HG03354 (cell line): Measurements from ENCODE around the gene GFPT1.
"Not testable (repeated sequence)": the region's sequence is repeated elsewhere in the genome, so short reads cannot be mapped to it uniquely, and the experiment has no call there.

Source experiments
- ATAC-seq: cut with Tn5 transposase; IDR thresholded peaks from one replicate; pipeline ENCODE4 v1.9.1; 2021; ENCODE audit warnings: mild to moderate bottlenecking; ENCODE audit not compliant: unreplicated experiment, poor library complexity, severe bottlenecking

The GFPT1 gene

GRCh38 chr2:69385443-69386151 is 1.4 kb downstream of the GFPT1 start:
- ATAC-seq, result no peak

- ATAC-seq, result no peak
These were observed 2.4 kb downstream of the GFPT1 start for GRCh38 chr2:69384618-69385081.

- no peak for ATAC-seq
These were observed 3.7 kb downstream of the GFPT1 start for GRCh38 chr2:69383176-69383812.

GRCh38 chr2:69382547-69382946 is 4.5 kb downstream of the GFPT1 start:
- ATAC-seq, result no peak

- ATAC-seq, result no peak
These were observed 5.7 kb downstream of the GFPT1 start for GRCh38 chr2:69381337-69381737.

- ATAC-seq, result no peak
These were observed 6.7 kb downstream of the GFPT1 start for GRCh38 chr2:69380072-69380917.

- no peak for ATAC-seq
These were observed 10.6 kb downstream of the GFPT1 start for GRCh38 chr2:69376403-69376802.

- no peak for ATAC-seq
These were observed 11.3 kb downstream of the GFPT1 start for GRCh38 chr2:69375494-69376353.

GRCh38 chr2:69372767-69373166 is 14.3 kb downstream of the GFPT1 start:
- ATAC-seq, result no peak

- ATAC-seq, result no peak
These were observed 17.2 kb downstream of the GFPT1 start for GRCh38 chr2:69369802-69370201.

- ATAC-seq, result no peak
These were observed 18.4 kb downstream of the GFPT1 start for GRCh38 chr2:69368588-69368987.

GRCh38 chr2:69359371-69359770 is 27.7 kb downstream of the GFPT1 start:
- ATAC-seq, result no peak

- no peak for ATAC-seq
These were observed 28.1 kb downstream of the GFPT1 start for GRCh38 chr2:69358914-69359313.

GRCh38 chr2:69356471-69356870 is 30.6 kb downstream of the GFPT1 start:
- ATAC-seq, result no peak

- ATAC-seq, result not testable (repeated sequence)
These were observed 32.1 kb downstream of the GFPT1 start for GRCh38 chr2:69354976-69355375.

- ATAC-seq, result no peak
These were observed 33.7 kb downstream of the GFPT1 start for GRCh38 chr2:69353360-69353759.

- ATAC-seq, result no peak
These were observed 38.2 kb downstream of the GFPT1 start for GRCh38 chr2:69348781-69349180.

- peak; percentile 89 for ATAC-seq
These were observed 41.6 kb downstream of the GFPT1 start for GRCh38 chr2:69345434-69345833.

GRCh38 chr2:69344305-69344704 is 42.7 kb downstream of the GFPT1 start:
- no peak for ATAC-seq
